Measurements from ENCODE around the gene TLL1.

The TLL1 gene

GRCh38 chr4:165872461-165873297 is at the start of gene TLL1:
TSS of gene TLL1 (plus strand) at chr4:165873237. CDS start at chr4:165873905, 668 bp downstream.
- no peak for DNase-seq

- no peak for DNase-seq
These were observed 46.9 kb upstream of the TLL1 start for GRCh38 chr4:165826166-165826565.

GRCh38 chr4:165827018-165827417 is 46.0 kb upstream of the TLL1 start:
- DNase-seq: no peak

- DNase-seq: no peak
These were observed 44.1 kb upstream of the TLL1 start for GRCh38 chr4:165828928-165829327.

- no peak for DNase-seq
These were observed 38.9 kb upstream of the TLL1 start for GRCh38 chr4:165834116-165834515.

GRCh38 chr4:165838575-165838974 is 34.5 kb upstream of the TLL1 start:
- DNase-seq: no peak

- DNase-seq: no peak
These were observed 33.3 kb upstream of the TLL1 start for GRCh38 chr4:165839615-165840333.

GRCh38 chr4:165842684-165843083 is 30.4 kb upstream of the TLL1 start:
- no peak for DNase-seq

GRCh38 chr4:165844161-165844560 is 28.9 kb upstream of the TLL1 start:
- DNase-seq: no peak

GRCh38 chr4:165851256-165851655 is 21.8 kb upstream of the TLL1 start:
- DNase-seq: no peak

GRCh38 chr4:165855191-165855590 is 17.8 kb upstream of the TLL1 start:
- DNase-seq: no peak

- DNase-seq: no peak
These were observed 11.7 kb upstream of the TLL1 start for GRCh38 chr4:165861363-165861762.

- DNase-seq: no peak
These were observed 8.8 kb upstream of the TLL1 start for GRCh38 chr4:165864271-165864670.

GRCh38 chr4:165866019-165866650 is 6.9 kb upstream of the TLL1 start:
- no peak for DNase-seq

- DNase-seq: no peak
These were observed 5.1 kb upstream of the TLL1 start for GRCh38 chr4:165867961-165868360.

GRCh38 chr4:165873298-165874071 is 448 bp downstream of the TLL1 start:
- no peak for DNase-seq

- no peak for DNase-seq
These were observed 1.2 kb downstream of the TLL1 start for GRCh38 chr4:165874072-165874790.

GRCh38 chr4:165874791-165875371 is 1.8 kb downstream of the TLL1 start:
- DNase-seq: no peak

- no peak for DNase-seq
These were observed 2.4 kb downstream of the TLL1 start for GRCh38 chr4:165875446-165875845.

- no peak for DNase-seq
These were observed 4.2 kb downstream of the TLL1 start for GRCh38 chr4:165877286-165877685.

GRCh38 chr4:165879641-165880040 is 6.6 kb downstream of the TLL1 start:
- no peak for DNase-seq

- DNase-seq: no peak
These were observed 21.1 kb downstream of the TLL1 start for GRCh38 chr4:165894159-165894558.

Measured in stimulated activated CD4-positive, alpha-beta T cell treated with anti-CD3 and anti-CD28 coated beads, Interleukin-12 subunit alpha, Interleukin-12 subunit beta, amount 100 ng/mL, for 4 hours (primary cell).